ENCODE measurements around the gene DMD. TPM values are rescaled to one million over a fixed set of nuclear protein-coding genes. Genes with fewer than 3 reads are reported as not detected.
"Not testable (repeated sequence)": the region's sequence is repeated elsewhere in the genome, so short reads cannot be mapped to it uniquely, and the experiment has no call there.

The DMD gene
- total RNA-seq, 1 experiment from 2014 or later: 3.9 TPM

- no peak for DNase-seq (ENCODE audit: extremely low read depth, low read depth)
Measured at GRCh38 chrX:32873786-32874185, 337.6 kb downstream of the DMD start.

GRCh38 chrX:32871636-32872035 lies 339.7 kb downstream of the DMD start:
- DNase-seq (ENCODE audit: extremely low read depth, low read depth): no peak

- DNase-seq (ENCODE audit: extremely low read depth, low read depth): no peak
Measured at GRCh38 chrX:32868524-32868895, 342.8 kb downstream of the DMD start.

GRCh38 chrX:32867781-32868523 lies 343.4 kb downstream of the DMD start:
- no peak for DNase-seq (ENCODE audit: extremely low read depth, low read depth)

- DNase-seq (ENCODE audit: extremely low read depth, low read depth): no peak
Measured at GRCh38 chrX:32852203-32852602, 359.1 kb downstream of the DMD start.

- no peak for DNase-seq (ENCODE audit: extremely low read depth, low read depth)
Measured at GRCh38 chrX:32851556-32851955, 359.8 kb downstream of the DMD start.

GRCh38 chrX:32847921-32848320 lies 363.4 kb downstream of the DMD start:
- no peak for DNase-seq (ENCODE audit: extremely low read depth, low read depth)

- DNase-seq (ENCODE audit: extremely low read depth, low read depth): no peak
Measured at GRCh38 chrX:32842053-32842452, 369.3 kb downstream of the DMD start.

GRCh38 chrX:32839781-32840180 lies 371.6 kb downstream of the DMD start:
- no peak for DNase-seq (ENCODE audit: extremely low read depth, low read depth)

- no peak for DNase-seq (ENCODE audit: extremely low read depth, low read depth)
Measured at GRCh38 chrX:32825009-32825408, 386.3 kb downstream of the DMD start.

GRCh38 chrX:32804034-32804433 lies 407.3 kb downstream of the DMD start:
- DNase-seq (ENCODE audit: extremely low read depth, low read depth): no peak

GRCh38 chrX:32798990-32799389 lies 412.4 kb downstream of the DMD start:
- no peak for DNase-seq (ENCODE audit: extremely low read depth, low read depth)

GRCh38 chrX:32788936-32789335 lies 422.4 kb downstream of the DMD start:
- DNase-seq (ENCODE audit: extremely low read depth, low read depth): no peak

- DNase-seq (ENCODE audit: extremely low read depth, low read depth): no peak
Measured at GRCh38 chrX:32780109-32780508, 431.2 kb downstream of the DMD start.

GRCh38 chrX:32778965-32779364 lies 432.4 kb downstream of the DMD start:
- no peak for DNase-seq (ENCODE audit: extremely low read depth, low read depth)

- no peak for DNase-seq (ENCODE audit: extremely low read depth, low read depth)
Measured at GRCh38 chrX:32774966-32775365, 436.4 kb downstream of the DMD start.

- DNase-seq (ENCODE audit: extremely low read depth, low read depth): no peak
Measured at GRCh38 chrX:32749070-32749469, 462.3 kb downstream of the DMD start.

- no peak for DNase-seq (ENCODE audit: extremely low read depth, low read depth)
Measured at GRCh38 chrX:32745323-32745722, 466.0 kb downstream of the DMD start.

GRCh38 chrX:32744921-32745320 lies 466.4 kb downstream of the DMD start:
- DNase-seq (ENCODE audit: extremely low read depth, low read depth): no peak

GRCh38 chrX:32741910-32742309 lies 469.4 kb downstream of the DMD start:
- DNase-seq (ENCODE audit: extremely low read depth, low read depth): no peak

GRCh38 chrX:32708542-32708941 lies 502.8 kb downstream of the DMD start:
- DNase-seq (ENCODE audit: extremely low read depth, low read depth): no peak

GRCh38 chrX:32705385-32705784 lies 506.0 kb downstream of the DMD start:
- not testable (repeated sequence) for DNase-seq (ENCODE audit: extremely low read depth, low read depth)

GRCh38 chrX:32687379-32687778 lies 524.0 kb downstream of the DMD start:
- no peak for DNase-seq (ENCODE audit: extremely low read depth, low read depth)
